Mesothelial cell of epicardium (in vitro differentiated cells): Measurements from ENCODE around the gene EHBP1L1. TPM values are rescaled to one million over a fixed set of nuclear protein-coding genes. Genes with fewer than 3 reads are reported as not detected.
A peak's percentile ranks its signal among the peaks of the same experiment; 100 is the strongest.

Experiments
- DNase-seq, 2 experiments: peaks; one replicate each; pipeline ENCODE4 v3.0.0; 2021; ENCODE audit warnings: low spot score in 2 of 2; ENCODE audit not compliant: unreplicated experiment in 2 of 2
- H3K27ac Mint-ChIP-seq: 2 replicates; pipeline ENCODE4 v1.8.0; 2021; ENCODE audit warnings: mixed read lengths
- H3K27me3 Mint-ChIP-seq: 2 replicates; pipeline ENCODE4 v1.8.0; 2021; ENCODE audit warnings: low read depth, mixed read lengths
- H3K36me3 Mint-ChIP-seq: 2 replicates; pipeline ENCODE4 v1.8.0; 2021; ENCODE audit warnings: mixed read lengths
- H3K4me1 Mint-ChIP-seq: 2 replicates; pipeline ENCODE4 v1.8.0; 2021; ENCODE audit warnings: mixed read lengths
- H3K4me3 Mint-ChIP-seq: 2 replicates; pipeline ENCODE4 v1.8.0; 2021; ENCODE audit warnings: mild to moderate bottlenecking, moderate library complexity, mixed read lengths
- H3K9me3 Mint-ChIP-seq: 2 replicates; pipeline ENCODE4 v1.8.0; 2021; ENCODE audit warnings: mixed read lengths
- CTCF ChIP-seq: fragments of 200-600 bp; sonication (generic); IDR thresholded peaks from one replicate; pipeline ENCODE4 v1.5.0; 2021; ENCODE audit warnings: antibody characterized with exemption; ENCODE audit not compliant: unreplicated experiment
- total RNA-seq: library from RNA; stranded (reverse); gene quantifications from 3 replicates; pipeline ENCODE4 v1.2.1, GENCODE V29; 2021

Gene EHBP1L1
- total RNA-seq, 1 donor from 2014 or later: 35.2 TPM

- H3K27ac Mint-ChIP-seq: peak overlapping the region; percentile 85
- peaks cover 21% of the 10 kb centered on the region for H3K4me1 Mint-ChIP-seq
These were observed 36.8 kb downstream of the EHBP1L1 start for GRCh38 chr11:65612691-65613090.

GRCh38 chr11:65613091-65613928, 37.5 kb downstream of the EHBP1L1 start:
- H3K36me3 Mint-ChIP-seq: peaks cover 5% of the 10 kb centered on the region
- H3K9me3 Mint-ChIP-seq: no peaks in the 10 kb centered on the region
- H3K4me3 Mint-ChIP-seq: peak overlapping the region; percentile 87
- H3K27ac Mint-ChIP-seq: peak overlapping the region; percentile 64
- peaks cover 21% of the 10 kb centered on the region for H3K4me1 Mint-ChIP-seq
- no peak for TF ChIP-seq CTCF
- DNase-seq: no peak
- no peaks in the 10 kb centered on the region for H3K27me3 Mint-ChIP-seq

More at GRCh38 chr11:65612691-65613090, 36.8 kb downstream of the EHBP1L1 start:
- Mint-ChIP-seq H3K27me3 (no peaks in the 10 kb centered on the region), H3K4me3 (peak overlapping the region; percentile 87), H3K9me3 (no peaks in the 10 kb centered on the region), H3K36me3 (peaks cover 8% of the 10 kb centered on the region)
- no peak for TF ChIP-seq CTCF
- no peak for DNase-seq

DNA sequence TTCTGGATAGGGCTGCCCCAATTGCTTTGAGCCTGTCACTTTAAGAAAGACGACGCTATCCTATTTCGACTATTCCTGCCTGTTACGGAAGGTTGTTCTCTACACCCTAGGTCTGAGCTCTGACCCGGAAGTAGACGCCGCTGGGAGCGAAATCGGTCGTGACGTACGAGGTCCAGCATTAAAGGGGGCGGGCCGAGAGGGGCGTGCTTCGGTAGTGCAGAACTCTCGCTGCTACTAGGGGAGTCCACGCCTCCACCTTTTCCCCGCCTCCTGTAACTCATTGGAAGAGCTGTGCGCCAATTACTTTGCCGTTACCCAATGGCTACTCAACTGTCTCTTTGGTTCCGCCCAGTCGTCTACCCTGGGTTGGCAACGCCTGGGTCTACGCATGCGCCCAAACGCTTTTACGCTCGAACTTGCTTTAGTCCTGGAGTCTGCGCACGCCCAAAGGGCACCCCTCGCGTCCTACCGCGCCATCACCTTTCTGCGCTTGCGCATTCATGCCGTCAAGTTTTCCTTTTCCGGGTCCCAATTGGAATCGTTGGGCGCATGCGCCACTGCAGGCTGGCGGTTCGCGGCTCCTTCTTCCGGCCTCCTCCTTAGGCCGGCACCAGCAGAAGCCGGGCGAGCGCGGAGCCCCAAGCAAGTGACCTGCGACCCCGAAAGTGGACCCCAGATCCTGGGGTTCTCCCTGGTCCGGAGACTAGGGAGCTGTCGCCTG, 39.5 kb downstream of the EHBP1L1 start, which contains the start of gene PCNX3:
Gene PCNX3 (plus strand): TSS at position 548 of the 721 bp plus-strand sequence. CDS start 536 bp downstream, outside the sequence.
- Mint-ChIP-seq H3K4me3 (peak within 1 kb of the TSS; percentile 97), H3K36me3 (peaks cover 3% of the 10 kb centered on the region), H3K27me3 (no peaks in the 10 kb centered on the region), H3K27ac (peak within 1 kb of the TSS; percentile 99), H3K4me1 (peaks cover 21% of the 10 kb centered on the region), H3K9me3 (no peaks in the 10 kb centered on the region)
- peak; percentile 100 for DNase-seq
- TF ChIP-seq CTCF: no peak

DNA sequence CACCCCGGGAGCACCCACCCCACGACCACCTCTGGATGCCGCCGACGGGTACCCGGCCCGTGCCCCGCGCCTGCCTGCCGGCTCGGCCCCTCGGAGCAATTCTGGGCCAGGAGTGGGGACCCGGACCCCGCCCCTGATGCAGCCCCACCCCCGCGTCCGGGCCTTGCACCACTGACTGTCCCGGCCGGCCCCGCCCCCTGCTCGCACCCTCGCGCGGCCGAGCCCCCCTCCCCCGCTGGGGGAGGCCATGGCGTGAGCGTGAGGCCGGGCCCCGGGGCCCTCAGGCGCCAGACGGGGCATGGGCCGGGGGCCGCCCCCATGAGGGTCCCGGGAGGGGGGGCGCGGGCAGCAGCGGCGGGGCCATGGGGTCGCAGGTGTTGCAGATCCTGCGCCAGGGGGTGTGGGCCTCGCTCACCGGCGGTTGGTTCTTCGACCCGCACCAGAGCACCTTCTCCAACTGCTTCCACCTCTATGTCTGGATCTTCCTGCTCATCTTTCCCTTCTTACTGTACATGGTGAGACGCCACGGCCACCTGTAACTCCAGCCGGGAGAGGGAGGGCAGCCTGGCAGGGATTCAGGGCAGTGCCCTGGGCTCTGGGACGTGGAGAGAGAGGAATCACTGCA, 40.2 kb downstream of the EHBP1L1 start:
- H3K4me3 Mint-ChIP-seq: peak overlapping the region; percentile 97
- DNase-seq: no peak
- TF ChIP-seq CTCF: no peak
- peak overlapping the region; percentile 99 for H3K27ac Mint-ChIP-seq
- H3K9me3 Mint-ChIP-seq: no peaks in the 10 kb centered on the region
- H3K27me3 Mint-ChIP-seq: no peaks in the 10 kb centered on the region
- H3K4me1 Mint-ChIP-seq: peaks cover 21% of the 10 kb centered on the region
- H3K36me3 Mint-ChIP-seq: peaks cover 5% of the 10 kb centered on the region

DNA sequence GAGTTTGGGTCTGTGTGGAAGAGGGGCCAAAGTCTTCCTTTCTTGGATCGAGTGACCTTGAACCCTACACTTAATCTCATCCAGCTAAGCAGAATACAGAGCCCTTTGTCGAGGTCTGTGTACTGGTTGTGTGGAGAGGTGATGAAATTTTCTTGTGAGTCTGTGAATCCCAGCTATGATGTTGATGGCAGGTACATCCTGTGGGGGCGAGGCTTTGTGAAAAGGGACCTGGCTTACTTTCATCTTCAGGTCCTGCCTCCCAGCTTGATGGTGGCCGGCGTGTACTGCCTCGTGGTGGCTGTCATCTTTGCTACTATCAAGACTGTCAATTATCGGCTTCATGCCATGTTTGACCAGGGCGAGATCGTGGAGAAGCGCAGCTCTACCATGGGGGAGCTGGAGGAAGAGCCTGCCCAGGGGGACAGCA, 40.7 kb downstream of the EHBP1L1 start:
- H3K4me1 Mint-ChIP-seq: peaks cover 21% of the 10 kb centered on the region
- peaks cover 6% of the 10 kb centered on the region for H3K36me3 Mint-ChIP-seq
- H3K27me3 Mint-ChIP-seq: no peaks in the 10 kb centered on the region

More for the DNA sequence above, 40.7 kb downstream of the EHBP1L1 start:
- no peak for TF ChIP-seq CTCF
- H3K9me3 Mint-ChIP-seq: no peaks in the 10 kb centered on the region
- peak overlapping the region; percentile 96 for H3K27ac Mint-ChIP-seq
- H3K4me3 Mint-ChIP-seq: peak overlapping the region; percentile 97
- no peak for DNase-seq
